GM23338 (cell line): Measurements from ENCODE around the gene KDM6A. TPM values are rescaled to one million over a fixed set of nuclear protein-coding genes. Genes with fewer than 3 reads are reported as not detected.

ENCODE experiments used
- ATAC-seq: fragments of 200-7000 bp; cut with Tn5 transposase; 3 replicates; pipeline ENCODE4 v1.9.1; 2020
- DNase-seq: peaks from one replicate; pipeline ENCODE4 v3.0.0-alpha.2; 2015; ENCODE audit warnings: low spot score
- H2AFZ ChIP-seq: fragments of 200-600 bp; sonication (generic); 2 replicates; pipeline ENCODE4 v1.8.0; 2016; ENCODE audit warnings: antibody characterized with exemption, mild to moderate bottlenecking, moderate library complexity
- H3F3A ChIP-seq: fragments of 200-600 bp; sonication (generic); replicated peaks from 2 replicates; pipeline ENCODE4 v1.8.0; 2017; ENCODE audit warnings: antibody characterized with exemption, mixed run types, low read depth
- H3K27ac ChIP-seq: fragments of 200-600 bp; sonication (generic); 2 replicates; pipeline ENCODE4 v1.6.1; 2016; ENCODE audit warnings: low read depth
- H3K27me3 ChIP-seq: fragments of 200-600 bp; sonication (generic); 2 replicates; pipeline ENCODE4 v1.8.0; 2016; ENCODE audit warnings: mild to moderate bottlenecking, mixed run types, moderate library complexity; ENCODE audit not compliant: insufficient read depth
- H3K36me3 ChIP-seq: fragments of 200-600 bp; sonication (generic); 2 replicates; pipeline ENCODE4 v1.8.0; 2016; ENCODE audit warnings: mild to moderate bottlenecking; ENCODE audit not compliant: insufficient read depth
- H3K4me1 ChIP-seq: fragments of 200-600 bp; sonication (generic); 2 replicates; pipeline ENCODE4 v1.8.0; 2016; ENCODE audit warnings: mild to moderate bottlenecking, moderate library complexity; ENCODE audit not compliant: insufficient read depth
- H3K4me2 ChIP-seq: fragments of 200-600 bp; sonication (generic); 2 replicates; pipeline ENCODE4 v1.7.1; 2017; ENCODE audit warnings: mixed run types
- H3K4me3 ChIP-seq: fragments of 200-600 bp; sonication (generic); 2 replicates; pipeline ENCODE4 v1.6.1; 2016; ENCODE audit warnings: mixed run types
- H3K79me2 ChIP-seq: fragments of 200-600 bp; sonication (generic); replicated peaks from 2 replicates; pipeline ENCODE4 v1.8.0; 2017; ENCODE audit warnings: mild to moderate bottlenecking; ENCODE audit not compliant: insufficient read depth
- H3K9me2 ChIP-seq: fragments of 200-600 bp; sonication (generic); 2 replicates; pipeline ENCODE4 v1.8.0; 2017; ENCODE audit not compliant: insufficient read depth
- H4K20me1 ChIP-seq: fragments of 200-600 bp; sonication (generic); replicated peaks from 2 replicates; pipeline ENCODE4 v1.8.0; 2017; ENCODE audit warnings: mild to moderate bottlenecking; ENCODE audit not compliant: insufficient read depth
- H3K27ac Mint-ChIP-seq: 2 replicates; pipeline ENCODE4 v1.8.0; 2020; ENCODE audit warnings: inconsistent platforms, mild to moderate bottlenecking, moderate library complexity, mixed read lengths
- H3K27me3 Mint-ChIP-seq: 3 replicates; pipeline ENCODE4 v1.8.0; 2022; ENCODE audit warnings: low read depth, mild to moderate bottlenecking, moderate library complexity, mixed read lengths, inconsistent platforms; ENCODE audit not compliant: insufficient read depth, poor library complexity
- H3K36me3 Mint-ChIP-seq: 3 replicates; pipeline ENCODE4 v1.8.0; 2021; ENCODE audit warnings: low read depth, mild to moderate bottlenecking, inconsistent platforms, moderate library complexity, mixed read lengths
- H3K4me1 Mint-ChIP-seq: 3 replicates; pipeline ENCODE4 v1.8.0; 2020; ENCODE audit warnings: mild to moderate bottlenecking, inconsistent platforms, mixed read lengths
- H3K4me3 Mint-ChIP-seq: 3 replicates; pipeline ENCODE4 v1.8.0; 2021; ENCODE audit warnings: moderate library complexity, mild to moderate bottlenecking, inconsistent platforms, mixed read lengths
- H3K9me3 Mint-ChIP-seq: 3 replicates; pipeline ENCODE4 v1.8.0; 2020; ENCODE audit warnings: moderate library complexity, mild to moderate bottlenecking, inconsistent platforms, mixed read lengths
- CREB1 ChIP-seq: fragments of 250-450 bp; sonication (Bioruptor Pico); IDR thresholded peaks from 2 replicates; pipeline ENCODE4 v1.5.0; 2020; ENCODE audit warnings: low read depth, mild to moderate bottlenecking, moderate library complexity
- CTCF ChIP-seq, 2 experiments: fragments of 200-600 bp in 1 of 2; sonication (generic) in 1 of 2; conservative IDR thresholded peaks; 2 replicates each; pipeline versions ENCODE4 v1.5.1 to v1.6.1; 2016 to 2017; ENCODE audit warnings: antibody characterized with exemption in 2 of 2, low read depth in 2 of 2, mild to moderate bottlenecking in 2 of 2, moderate library complexity in 1 of 2
- ETS1 ChIP-seq: IDR thresholded peaks from 2 replicates; pipeline ENCODE4 v1.6.1; 2016; ENCODE audit warnings: antibody characterized with exemption
- EZH2 ChIP-seq: fragments of 200-600 bp; sonication (generic); IDR thresholded peaks from one replicate; pipeline ENCODE4 v1.8.0; 2017; ENCODE audit warnings: antibody characterized with exemption, mild to moderate bottlenecking, low read depth; ENCODE audit not compliant: unreplicated experiment
- EZH2phosphoT487 ChIP-seq: fragments of 200-600 bp; sonication (generic); IDR thresholded peaks from one replicate; pipeline ENCODE4 v1.8.1; 2018; ENCODE audit warnings: antibody characterized with exemption; ENCODE audit not compliant: unreplicated experiment
- JUNB ChIP-seq: IDR thresholded peaks from one replicate; pipeline ENCODE4 v1.6.1; 2016; ENCODE audit warnings: antibody characterized with exemption; ENCODE audit not compliant: unreplicated experiment
- NANOG ChIP-seq: IDR thresholded peaks from 2 replicates; pipeline ENCODE4 v1.6.1; 2016; ENCODE audit warnings: antibody characterized with exemption, borderline replicate concordance
- POLR2AphosphoS5 ChIP-seq: IDR thresholded peaks from 2 replicates; pipeline ENCODE4 v1.6.1; 2016; ENCODE audit warnings: antibody characterized with exemption, low read depth
- REST ChIP-seq: IDR thresholded peaks from one replicate; pipeline ENCODE4 v1.6.1; 2018; ENCODE audit warnings: antibody characterized with exemption; ENCODE audit not compliant: unreplicated experiment
- STAT1 ChIP-seq: IDR thresholded peaks from one replicate; pipeline ENCODE4 v1.6.1; 2016; ENCODE audit warnings: antibody characterized with exemption; ENCODE audit not compliant: unreplicated experiment
- ZNF114 ChIP-seq: fragments of 250-450 bp; sonication (Bioruptor Pico); IDR thresholded peaks from 2 replicates; pipeline ENCODE4 v1.5.0; 2020; ENCODE audit warnings: mild to moderate bottlenecking, moderate library complexity
- ZNF331 ChIP-seq: fragments of 250-450 bp; sonication (Bioruptor Pico); IDR thresholded peaks from 2 replicates; pipeline ENCODE4 v1.5.0; 2020; ENCODE audit warnings: low read depth, mild to moderate bottlenecking, moderate library complexity
- ZNF462 ChIP-seq: fragments of 250-450 bp; sonication (Bioruptor Pico); IDR thresholded peaks from 2 replicates; pipeline ENCODE4 v1.5.0; 2020; ENCODE audit warnings: mild to moderate bottlenecking, moderate library complexity
- polyA plus RNA-seq: library from polyadenylated mRNA; unstranded; fragments of >200 nt; fragmentation: Nextera tagmentation; extraction: Ambion mirVana; gene quantifications from 2 replicates; pipeline ENCODE4 v1.2.1, GENCODE V29; 2016
- total RNA-seq: library from RNA; depleted of rRNA; stranded (reverse); fragments of >200 nt; shearing (Covaris generic); gene quantifications from 2 replicates; pipeline ENCODE4 v1.2.3, GENCODE V29; 2014

KDM6A gene
- total and polyA plus RNA-seq, 2 experiments from 2014 or later: 22.8 to 102 TPM

GRCh38 chrX:45145492-45146215, 272.7 kb downstream of the KDM6A start:
- H2AFZ ChIP-seq: no peak overlapping the region

More at GRCh38 chrX:45145492-45146215, 272.7 kb downstream of the KDM6A start:
- Histone ChIP-seq H3K79me2 (no peaks in the 10 kb centered on the region), H3K9me2 (no peaks in the 10 kb centered on the region), H3K27ac (no peak overlapping the region), H3K36me3 (no peaks in the 10 kb centered on the region), H3F3A (no peaks in the 10 kb centered on the region), H3K4me1 (no peaks in the 10 kb centered on the region), H4K20me1 (no peaks in the 10 kb centered on the region), H3K27me3 (no peaks in the 10 kb centered on the region), H3K4me3 (no peak overlapping the region), H3K4me2 (no peak overlapping the region)
- H3K4me1 Mint-ChIP-seq: no peaks in the 10 kb centered on the region
- H3K27ac Mint-ChIP-seq: no peak overlapping the region
- no peak for ATAC-seq
- H3K27me3 Mint-ChIP-seq: peaks cover 3% of the 10 kb centered on the region
- H3K9me3 Mint-ChIP-seq: no peaks in the 10 kb centered on the region
- no peak for TF ChIP-seq ZNF114 (CRISPR knock-in tag)
- no peak for TF ChIP-seq STAT1
- no peak for TF ChIP-seq NANOG
- no peak for TF ChIP-seq EZH2phosphoT487
- no peak for TF ChIP-seq POLR2AphosphoS5
- no peak for TF ChIP-seq ZNF331
- TF ChIP-seq CREB1: no peak
- TF ChIP-seq ETS1: no peak
- no peak for TF ChIP-seq EZH2
- no peak for TF ChIP-seq REST
- no peak for TF ChIP-seq CTCF (conservative IDR thresholded peaks at IDR 0.05; ENCODE audit: low read depth in 2 of 2)
- TF ChIP-seq JUNB: no peak
- TF ChIP-seq ZNF462: no peak
- no peak for DNase-seq
- no peak overlapping the region for H3K4me3 Mint-ChIP-seq
- no peaks in the 10 kb centered on the region for H3K36me3 Mint-ChIP-seq
